H1 (cell line): ENCODE data around the gene GPC6. TPM values are rescaled to one million over a fixed set of nuclear protein-coding genes. Genes with fewer than 3 reads are reported as not detected.

ENCODE experiments used
- ASH2L ChIP-seq: fragments of 200-600, 300-600 bp; sonication (generic); IDR thresholded peaks from one replicate; pipeline ENCODE4 v1.7.1; 2017; ENCODE audit warnings: low read length
- CEBPB ChIP-seq: IDR thresholded peaks from 2 replicates; pipeline ENCODE4 v1.6.1; 2012; ENCODE audit warnings: low read depth, low read length
- GTF2F1 ChIP-seq: IDR thresholded peaks from 2 replicates; pipeline ENCODE4 v1.6.1; 2012; ENCODE audit warnings: low read depth, low read length, improper control_type of control experiment, borderline replicate concordance
- NANOG ChIP-seq: IDR thresholded peaks from 2 replicates; pipeline ENCODE4 v1.6.1; 2011; ENCODE audit warnings: low read length, low read depth, mild to moderate bottlenecking, inconsistent platforms; ENCODE audit not compliant: insufficient read depth, poor library complexity, severe bottlenecking
- POLR2A ChIP-seq, 2 experiments: IDR thresholded peaks; 1 replicate in 1 of 2; 2 replicates in 1 of 2; pipeline ENCODE4 v1.6.1; 2011; ENCODE audit warnings: low read depth in 2 of 2, low read length in 2 of 2, mild to moderate bottlenecking in 2 of 2; ENCODE audit errors: control extremely low read depth in 1 of 2
- polyA plus RNA-seq, 7 experiments: library from polyadenylated mRNA; depleted of rRNA in 3 of 7; stranded (reverse) in 5 of 7; unstranded in 2 of 7; fragments of >200 nt in 5 of 7; fragments of 200-250 nt in 2 of 7; gene quantifications; 1 replicate in 5 of 7; 2 replicates in 1 of 7; 4 replicates in 1 of 7; pipeline versions ENCODE4 v1.2.1 to v1.2.3, GENCODE V29; 2011 to 2013; ENCODE audit warnings: missing spikeins in 2 of 7, mixed read lengths in 2 of 7
- total RNA-seq: library from RNA; stranded (reverse); fragmentation: NEBNext Ultra II Directional; extraction: Animal tissue kit (Norgen Biotek cat#: 25700); gene quantifications from 2 replicates; pipeline ENCODE4 v1.2.1, GENCODE V29; 2021
- TF ChIP-seq, protein P1 (sequence below): fragments of 300-600 bp; sonication (generic); IDR thresholded peaks from 2 replicates; pipeline ENCODE4 v1.7.1; 2012; ENCODE audit warnings: low read length, moderate library complexity, mild to moderate bottlenecking, inconsistent platforms; ENCODE audit not compliant: insufficient replicate concordance
- TF ChIP-seq, protein P2 (sequence below), 3 experiments: IDR thresholded peaks; 1 replicate in 2 of 3; 2 replicates in 1 of 3; pipeline versions ENCODE4 v1.5.1 to v1.6.1; 2011; ENCODE audit warnings: low read length in 3 of 3, mild to moderate bottlenecking in 3 of 3, inconsistent platforms in 2 of 3, low read depth in 1 of 3, moderate library complexity in 1 of 3; ENCODE audit not compliant: insufficient read depth in 1 of 3; ENCODE audit errors: control extremely low read depth in 1 of 3
- TF ChIP-seq, protein P3 (sequence below): IDR thresholded peaks from 2 replicates; pipeline ENCODE4 v1.6.1; 2012; ENCODE audit warnings: inconsistent platforms

GPC6 gene
- total and polyA plus RNA-seq, 2 of the 8 experiments (the other 6 are each of a cell fraction or from before 2014, with no cell fraction given), result 5.4 to 12.0 TPM

DNA sequence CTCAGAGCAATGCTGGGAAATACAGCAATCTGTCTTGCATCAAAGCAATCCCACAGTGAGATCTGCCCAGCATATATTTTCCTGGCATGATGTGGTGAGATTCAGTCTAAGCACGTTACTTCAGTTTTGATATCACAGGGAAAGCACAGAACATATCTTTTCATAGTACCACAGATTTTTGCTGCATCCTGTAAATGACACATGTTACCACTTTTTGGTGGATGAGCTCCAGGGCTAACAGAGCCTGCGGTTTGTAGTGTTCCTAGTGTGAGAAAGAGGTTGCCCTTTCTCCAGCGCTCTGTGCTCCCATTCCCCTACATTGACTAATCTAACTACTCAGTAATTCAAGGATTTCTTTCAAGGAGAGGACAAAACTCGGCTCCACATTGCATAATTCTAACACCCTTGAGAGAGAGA, 409.0 kb downstream of the GPC6 start (continued):
- TF ChIP-seq, protein P1, sequence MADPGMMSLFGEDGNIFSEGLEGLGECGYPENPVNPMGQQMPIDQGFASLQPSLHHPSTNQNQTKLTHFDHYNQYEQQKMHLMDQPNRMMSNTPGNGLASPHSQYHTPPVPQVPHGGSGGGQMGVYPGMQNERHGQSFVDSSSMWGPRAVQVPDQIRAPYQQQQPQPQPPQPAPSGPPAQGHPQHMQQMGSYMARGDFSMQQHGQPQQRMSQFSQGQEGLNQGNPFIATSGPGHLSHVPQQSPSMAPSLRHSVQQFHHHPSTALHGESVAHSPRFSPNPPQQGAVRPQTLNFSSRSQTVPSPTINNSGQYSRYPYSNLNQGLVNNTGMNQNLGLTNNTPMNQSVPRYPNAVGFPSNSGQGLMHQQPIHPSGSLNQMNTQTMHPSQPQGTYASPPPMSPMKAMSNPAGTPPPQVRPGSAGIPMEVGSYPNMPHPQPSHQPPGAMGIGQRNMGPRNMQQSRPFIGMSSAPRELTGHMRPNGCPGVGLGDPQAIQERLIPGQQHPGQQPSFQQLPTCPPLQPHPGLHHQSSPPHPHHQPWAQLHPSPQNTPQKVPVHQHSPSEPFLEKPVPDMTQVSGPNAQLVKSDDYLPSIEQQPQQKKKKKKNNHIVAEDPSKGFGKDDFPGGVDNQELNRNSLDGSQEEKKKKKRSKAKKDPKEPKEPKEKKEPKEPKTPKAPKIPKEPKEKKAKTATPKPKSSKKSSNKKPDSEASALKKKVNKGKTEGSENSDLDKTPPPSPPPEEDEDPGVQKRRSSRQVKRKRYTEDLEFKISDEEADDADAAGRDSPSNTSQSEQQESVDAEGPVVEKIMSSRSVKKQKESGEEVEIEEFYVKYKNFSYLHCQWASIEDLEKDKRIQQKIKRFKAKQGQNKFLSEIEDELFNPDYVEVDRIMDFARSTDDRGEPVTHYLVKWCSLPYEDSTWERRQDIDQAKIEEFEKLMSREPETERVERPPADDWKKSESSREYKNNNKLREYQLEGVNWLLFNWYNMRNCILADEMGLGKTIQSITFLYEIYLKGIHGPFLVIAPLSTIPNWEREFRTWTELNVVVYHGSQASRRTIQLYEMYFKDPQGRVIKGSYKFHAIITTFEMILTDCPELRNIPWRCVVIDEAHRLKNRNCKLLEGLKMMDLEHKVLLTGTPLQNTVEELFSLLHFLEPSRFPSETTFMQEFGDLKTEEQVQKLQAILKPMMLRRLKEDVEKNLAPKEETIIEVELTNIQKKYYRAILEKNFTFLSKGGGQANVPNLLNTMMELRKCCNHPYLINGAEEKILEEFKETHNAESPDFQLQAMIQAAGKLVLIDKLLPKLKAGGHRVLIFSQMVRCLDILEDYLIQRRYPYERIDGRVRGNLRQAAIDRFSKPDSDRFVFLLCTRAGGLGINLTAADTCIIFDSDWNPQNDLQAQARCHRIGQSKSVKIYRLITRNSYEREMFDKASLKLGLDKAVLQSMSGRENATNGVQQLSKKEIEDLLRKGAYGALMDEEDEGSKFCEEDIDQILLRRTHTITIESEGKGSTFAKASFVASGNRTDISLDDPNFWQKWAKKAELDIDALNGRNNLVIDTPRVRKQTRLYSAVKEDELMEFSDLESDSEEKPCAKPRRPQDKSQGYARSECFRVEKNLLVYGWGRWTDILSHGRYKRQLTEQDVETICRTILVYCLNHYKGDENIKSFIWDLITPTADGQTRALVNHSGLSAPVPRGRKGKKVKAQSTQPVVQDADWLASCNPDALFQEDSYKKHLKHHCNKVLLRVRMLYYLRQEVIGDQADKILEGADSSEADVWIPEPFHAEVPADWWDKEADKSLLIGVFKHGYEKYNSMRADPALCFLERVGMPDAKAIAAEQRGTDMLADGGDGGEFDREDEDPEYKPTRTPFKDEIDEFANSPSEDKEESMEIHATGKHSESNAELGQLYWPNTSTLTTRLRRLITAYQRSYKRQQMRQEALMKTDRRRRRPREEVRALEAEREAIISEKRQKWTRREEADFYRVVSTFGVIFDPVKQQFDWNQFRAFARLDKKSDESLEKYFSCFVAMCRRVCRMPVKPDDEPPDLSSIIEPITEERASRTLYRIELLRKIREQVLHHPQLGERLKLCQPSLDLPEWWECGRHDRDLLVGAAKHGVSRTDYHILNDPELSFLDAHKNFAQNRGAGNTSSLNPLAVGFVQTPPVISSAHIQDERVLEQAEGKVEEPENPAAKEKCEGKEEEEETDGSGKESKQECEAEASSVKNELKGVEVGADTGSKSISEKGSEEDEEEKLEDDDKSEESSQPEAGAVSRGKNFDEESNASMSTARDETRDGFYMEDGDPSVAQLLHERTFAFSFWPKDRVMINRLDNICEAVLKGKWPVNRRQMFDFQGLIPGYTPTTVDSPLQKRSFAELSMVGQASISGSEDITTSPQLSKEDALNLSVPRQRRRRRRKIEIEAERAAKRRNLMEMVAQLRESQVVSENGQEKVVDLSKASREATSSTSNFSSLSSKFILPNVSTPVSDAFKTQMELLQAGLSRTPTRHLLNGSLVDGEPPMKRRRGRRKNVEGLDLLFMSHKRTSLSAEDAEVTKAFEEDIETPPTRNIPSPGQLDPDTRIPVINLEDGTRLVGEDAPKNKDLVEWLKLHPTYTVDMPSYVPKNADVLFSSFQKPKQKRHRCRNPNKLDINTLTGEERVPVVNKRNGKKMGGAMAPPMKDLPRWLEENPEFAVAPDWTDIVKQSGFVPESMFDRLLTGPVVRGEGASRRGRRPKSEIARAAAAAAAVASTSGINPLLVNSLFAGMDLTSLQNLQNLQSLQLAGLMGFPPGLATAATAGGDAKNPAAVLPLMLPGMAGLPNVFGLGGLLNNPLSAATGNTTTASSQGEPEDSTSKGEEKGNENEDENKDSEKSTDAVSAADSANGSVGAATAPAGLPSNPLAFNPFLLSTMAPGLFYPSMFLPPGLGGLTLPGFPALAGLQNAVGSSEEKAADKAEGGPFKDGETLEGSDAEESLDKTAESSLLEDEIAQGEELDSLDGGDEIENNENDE, result no peak
- TF ChIP-seq POLR2A (IDR thresholded peaks at IDR 0.05; ENCODE audit: control extremely low read depth in 1 of 2, low read depth in 2 of 2, low read length in 2 of 2) (no peak), GTF2F1 (no peak), ASH2L (no peak), NANOG (no peak), CEBPB (no peak)
- TF ChIP-seq, protein P2, sequence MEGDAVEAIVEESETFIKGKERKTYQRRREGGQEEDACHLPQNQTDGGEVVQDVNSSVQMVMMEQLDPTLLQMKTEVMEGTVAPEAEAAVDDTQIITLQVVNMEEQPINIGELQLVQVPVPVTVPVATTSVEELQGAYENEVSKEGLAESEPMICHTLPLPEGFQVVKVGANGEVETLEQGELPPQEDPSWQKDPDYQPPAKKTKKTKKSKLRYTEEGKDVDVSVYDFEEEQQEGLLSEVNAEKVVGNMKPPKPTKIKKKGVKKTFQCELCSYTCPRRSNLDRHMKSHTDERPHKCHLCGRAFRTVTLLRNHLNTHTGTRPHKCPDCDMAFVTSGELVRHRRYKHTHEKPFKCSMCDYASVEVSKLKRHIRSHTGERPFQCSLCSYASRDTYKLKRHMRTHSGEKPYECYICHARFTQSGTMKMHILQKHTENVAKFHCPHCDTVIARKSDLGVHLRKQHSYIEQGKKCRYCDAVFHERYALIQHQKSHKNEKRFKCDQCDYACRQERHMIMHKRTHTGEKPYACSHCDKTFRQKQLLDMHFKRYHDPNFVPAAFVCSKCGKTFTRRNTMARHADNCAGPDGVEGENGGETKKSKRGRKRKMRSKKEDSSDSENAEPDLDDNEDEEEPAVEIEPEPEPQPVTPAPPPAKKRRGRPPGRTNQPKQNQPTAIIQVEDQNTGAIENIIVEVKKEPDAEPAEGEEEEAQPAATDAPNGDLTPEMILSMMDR (IDR thresholded peaks at IDR 0.05; ENCODE audit: control extremely low read depth in 1 of 3, insufficient read depth in 1 of 3, low read depth in 1 of 3, low read length in 3 of 3), result no peak
- TF ChIP-seq, protein P3, sequence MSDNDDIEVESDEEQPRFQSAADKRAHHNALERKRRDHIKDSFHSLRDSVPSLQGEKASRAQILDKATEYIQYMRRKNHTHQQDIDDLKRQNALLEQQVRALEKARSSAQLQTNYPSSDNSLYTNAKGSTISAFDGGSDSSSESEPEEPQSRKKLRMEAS, result no peak
